Occipital lobe (tissue), 2 donors: ENCODE results near the gene NELFCD. TPM values are rescaled to one million over a fixed set of nuclear protein-coding genes. Genes with fewer than 3 reads are reported as not detected.
"Not testable (repeated sequence)": the region's sequence is repeated elsewhere in the genome, so short reads cannot be mapped to it uniquely, and the experiment has no call there.

ENCODE experiments used
- DNase-seq: peaks from one replicate; lab custom pipeline; 2025; lab: John Stamatoyannopoulos, UW
- total RNA-seq: library from RNA; depleted of rRNA; stranded (reverse); fragments of >200 nt; gene quantifications from one replicate; pipeline ENCODE4 v1.2.3, GENCODE V29; 2014

The NELFCD gene
- total RNA-seq: 45.7 TPM

GRCh38 chr20:58980711-58981627 is at the start of gene NELFCD:
Gene NELFCD, plus strand, starts transcription at chr20:58981256. Its CDS starts 54 bp downstream, at chr20:58981310.
- DNase-seq: peak; percentile 76

- DNase-seq: no peak
Observed at GRCh38 chr20:58932170-58932569, 48.9 kb upstream of the NELFCD start.

GRCh38 chr20:58938078-58938477 is 43.0 kb upstream of the NELFCD start:
- no peak for DNase-seq

- no peak for DNase-seq
Observed at GRCh38 chr20:58938541-58938940, 42.5 kb upstream of the NELFCD start.

- DNase-seq: no peak
Observed at GRCh38 chr20:58941471-58941870, 39.6 kb upstream of the NELFCD start.

- no peak for DNase-seq
Observed at GRCh38 chr20:58942549-58942948, 38.5 kb upstream of the NELFCD start.

- no peak for DNase-seq
Observed at GRCh38 chr20:58944610-58945009, 36.4 kb upstream of the NELFCD start.

- no peak for DNase-seq
Observed at GRCh38 chr20:58945965-58946631, 35.0 kb upstream of the NELFCD start.

GRCh38 chr20:58947797-58948388 is 33.2 kb upstream of the NELFCD start:
- not testable (repeated sequence) for DNase-seq

GRCh38 chr20:58950603-58951002 is 30.5 kb upstream of the NELFCD start:
- DNase-seq: no peak

GRCh38 chr20:58953050-58953449 is 28.0 kb upstream of the NELFCD start:
- no peak for DNase-seq

GRCh38 chr20:58956078-58956477 is 25.0 kb upstream of the NELFCD start:
- no peak for DNase-seq

- DNase-seq: no peak
Observed at GRCh38 chr20:58959652-58960051, 21.4 kb upstream of the NELFCD start.

- no peak for DNase-seq
Observed at GRCh38 chr20:58963060-58963584, 17.9 kb upstream of the NELFCD start.

- not testable (repeated sequence) for DNase-seq
Observed at GRCh38 chr20:58963922-58964321, 17.1 kb upstream of the NELFCD start.

GRCh38 chr20:58965270-58966064 is 15.6 kb upstream of the NELFCD start:
- DNase-seq: no peak

- DNase-seq: no peak
Observed at GRCh38 chr20:58967652-58968429, 13.2 kb upstream of the NELFCD start.

GRCh38 chr20:58969439-58969838 is 11.6 kb upstream of the NELFCD start:
- DNase-seq: no peak

GRCh38 chr20:58970146-58970545 is 10.9 kb upstream of the NELFCD start:
- DNase-seq: no peak

- DNase-seq: no peak
Observed at GRCh38 chr20:58971429-58971828, 9.6 kb upstream of the NELFCD start.
